Peyer's patch (tissue), 4 donors: ENCODE measurements around the gene NEURL1B. TPM values are rescaled to one million over a fixed set of nuclear protein-coding genes. Genes with fewer than 3 reads are reported as not detected.
A peak's percentile ranks its signal among the peaks of the same experiment; 100 is the strongest.

Source experiments
- DNase-seq, 3 donors: peaks; one replicate each; pipeline ENCODE4 v3.0.0-alpha.2; 2017 to 2019
- H3K27ac ChIP-seq, 4 donors: fragments of 200-600 bp; sonication (generic); one replicate each; pipeline ENCODE4 v1.5.1; 2016 to 2019
- H3K27me3 ChIP-seq, 2 donors: fragments of 200-600 bp; sonication (generic); one replicate each; pipeline ENCODE4 v1.5.1; 2019
- H3K36me3 ChIP-seq, 3 donors: fragments of 200-600 bp; sonication (generic); one replicate each; pipeline ENCODE4 v1.5.1; 2016 to 2019
- H3K4me1 ChIP-seq, 4 donors: fragments of 200-600 bp; sonication (generic); one replicate each; pipeline ENCODE4 v1.5.1; 2016 to 2019
- H3K4me3 ChIP-seq, 4 donors: fragments of 200-600 bp; sonication (generic); 1 replicate in 3 of 4; 2 replicates in 1 of 4; pipeline ENCODE4 v1.5.1; 2016 to 2019; ENCODE audit warnings: mild to moderate bottlenecking in 1 of 4
- H3K9me3 ChIP-seq, 4 donors: fragments of 200-600 bp; sonication (generic); one replicate each; pipeline ENCODE4 v1.5.1; 2016 to 2019; ENCODE audit warnings: mild to moderate bottlenecking in 1 of 4
- POLR2A ChIP-seq, 2 donors: fragments of 450-650 bp; IDR thresholded peaks; one replicate each; pipeline ENCODE4 v1.5.1; 2017; ENCODE audit warnings: antibody characterized with exemption in 2 of 2, mild to moderate bottlenecking in 2 of 2, moderate library complexity in 2 of 2
- total RNA-seq, 4 donors: library from RNA; depleted of rRNA; stranded (reverse); fragments of >200 nt; gene quantifications; one replicate each; pipeline ENCODE4 v1.1.0, GENCODE V29; 2016
- TF ChIP-seq, protein P1 (sequence below), 6 experiments: fragments of 450-650 bp in 4 of 6; fragments of 200-600 bp in 2 of 6; sonication (generic) in 1 of 6; IDR thresholded peaks; one replicate each; pipeline ENCODE4 v1.5.1; 2017 to 2019; ENCODE audit warnings: antibody characterized with exemption in 6 of 6, mild to moderate bottlenecking in 3 of 6, moderate library complexity in 1 of 6

Gene NEURL1B
- total RNA-seq, 4 donors from 2014 or later, result 38.8 to 97.2 (median 81.0) TPM

DNA sequence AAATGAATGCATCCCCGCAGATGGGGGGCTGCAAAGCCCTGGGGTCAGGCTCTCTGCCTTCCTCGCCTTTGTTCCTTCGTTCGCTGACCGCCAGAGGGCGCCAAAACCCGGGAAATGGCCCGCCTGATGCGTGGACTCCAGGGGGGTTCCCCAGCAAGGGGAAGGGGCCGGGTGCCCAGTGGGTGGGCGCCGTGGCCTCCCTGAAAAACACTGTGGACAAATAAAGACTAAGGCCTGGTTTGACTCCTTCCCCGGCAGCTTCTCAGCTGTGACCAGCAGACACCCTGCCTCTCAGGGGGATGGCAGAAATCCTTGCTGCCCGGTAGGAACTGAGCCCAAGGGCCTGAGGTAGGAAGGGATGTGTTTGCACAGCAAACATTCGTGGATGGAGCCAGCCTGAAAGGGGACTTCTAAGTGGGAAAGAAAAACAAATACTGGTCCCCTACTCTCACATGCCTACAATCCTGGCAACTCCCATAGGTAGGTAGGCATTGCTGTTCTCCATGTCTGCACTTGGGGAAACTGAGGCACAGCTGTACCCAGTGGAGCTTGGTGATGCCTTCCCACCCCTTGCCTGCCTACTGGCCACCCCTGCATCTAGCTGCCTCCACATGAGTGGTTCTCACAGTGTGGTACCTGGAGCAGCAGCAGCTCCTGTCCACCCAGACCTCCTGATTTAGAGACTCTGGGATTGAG lies 72.2 kb downstream of the NEURL1B start:
- Histone ChIP-seq H3K36me3 (no peaks in the 10 kb centered on the region), H3K4me3 (no peak overlapping the region), H3K4me1 (peaks cover 0 to 18% (median 1%) of the 10 kb centered on the region in 4 donors), H3K9me3 (no peaks in the 10 kb centered on the region), H3K27me3 (no peaks in the 10 kb centered on the region), H3K27ac (no peak overlapping the region)
- TF ChIP-seq POLR2A (IDR thresholded peaks at IDR 0.05), result no peak
- TF ChIP-seq, protein P1, sequence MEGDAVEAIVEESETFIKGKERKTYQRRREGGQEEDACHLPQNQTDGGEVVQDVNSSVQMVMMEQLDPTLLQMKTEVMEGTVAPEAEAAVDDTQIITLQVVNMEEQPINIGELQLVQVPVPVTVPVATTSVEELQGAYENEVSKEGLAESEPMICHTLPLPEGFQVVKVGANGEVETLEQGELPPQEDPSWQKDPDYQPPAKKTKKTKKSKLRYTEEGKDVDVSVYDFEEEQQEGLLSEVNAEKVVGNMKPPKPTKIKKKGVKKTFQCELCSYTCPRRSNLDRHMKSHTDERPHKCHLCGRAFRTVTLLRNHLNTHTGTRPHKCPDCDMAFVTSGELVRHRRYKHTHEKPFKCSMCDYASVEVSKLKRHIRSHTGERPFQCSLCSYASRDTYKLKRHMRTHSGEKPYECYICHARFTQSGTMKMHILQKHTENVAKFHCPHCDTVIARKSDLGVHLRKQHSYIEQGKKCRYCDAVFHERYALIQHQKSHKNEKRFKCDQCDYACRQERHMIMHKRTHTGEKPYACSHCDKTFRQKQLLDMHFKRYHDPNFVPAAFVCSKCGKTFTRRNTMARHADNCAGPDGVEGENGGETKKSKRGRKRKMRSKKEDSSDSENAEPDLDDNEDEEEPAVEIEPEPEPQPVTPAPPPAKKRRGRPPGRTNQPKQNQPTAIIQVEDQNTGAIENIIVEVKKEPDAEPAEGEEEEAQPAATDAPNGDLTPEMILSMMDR (IDR thresholded peaks at IDR 0.05), result peak; percentile 56 to 93 (median 80)
- peak; percentile 54 to 81 (median 79) for DNase-seq

DNA sequence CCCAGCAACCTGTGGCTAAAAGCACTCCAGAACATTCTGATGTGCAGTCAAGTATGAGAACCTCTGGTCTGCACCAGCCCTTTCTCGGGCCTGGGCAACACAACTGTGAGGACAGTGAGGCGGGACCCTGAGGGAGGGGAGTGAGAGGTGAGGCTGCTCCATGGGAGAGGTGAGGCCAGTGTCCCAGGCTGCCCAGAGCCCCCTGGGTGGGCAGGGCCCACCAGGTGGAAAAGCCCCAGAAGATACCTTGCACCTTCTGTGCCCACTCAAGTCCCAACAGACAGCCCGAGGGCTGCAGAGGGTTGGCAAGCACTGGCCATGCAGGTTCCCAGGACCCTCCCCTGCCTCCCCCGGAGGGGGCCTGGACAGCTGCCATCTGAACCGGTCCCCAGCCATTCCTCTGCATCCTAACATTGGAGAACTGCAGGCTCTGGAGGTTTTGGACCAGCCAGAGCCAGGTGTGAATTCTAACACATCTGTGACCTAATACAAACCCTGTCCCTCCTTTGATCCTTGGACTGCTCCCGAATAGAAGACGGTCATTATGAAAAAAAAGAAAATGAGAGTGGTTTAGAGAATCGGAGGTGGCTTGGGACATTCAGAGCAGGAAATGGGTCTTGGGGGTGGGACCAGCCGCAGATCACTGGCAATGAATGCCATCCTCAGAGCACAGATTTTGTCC lies 72.9 kb downstream of the NEURL1B start:
- no peaks in the 10 kb centered on the region for H3K36me3 ChIP-seq
- H3K27me3 ChIP-seq, result no peaks in the 10 kb centered on the region
- DNase-seq, result peak in 1 of 3 donors; percentile 44
- H3K4me3 ChIP-seq, result no peak overlapping the region
- TF ChIP-seq, protein P1 (IDR thresholded peaks at IDR 0.05), result no peak
- no peak for TF ChIP-seq POLR2A (IDR thresholded peaks at IDR 0.05)
- H3K4me1 ChIP-seq, result peaks cover 0 to 18% (median 1%) of the 10 kb centered on the region in 4 donors
- H3K9me3 ChIP-seq, result no peaks in the 10 kb centered on the region
- peak overlapping the region in 1 of 4 donors; percentile 26 for H3K27ac ChIP-seq

DNA sequence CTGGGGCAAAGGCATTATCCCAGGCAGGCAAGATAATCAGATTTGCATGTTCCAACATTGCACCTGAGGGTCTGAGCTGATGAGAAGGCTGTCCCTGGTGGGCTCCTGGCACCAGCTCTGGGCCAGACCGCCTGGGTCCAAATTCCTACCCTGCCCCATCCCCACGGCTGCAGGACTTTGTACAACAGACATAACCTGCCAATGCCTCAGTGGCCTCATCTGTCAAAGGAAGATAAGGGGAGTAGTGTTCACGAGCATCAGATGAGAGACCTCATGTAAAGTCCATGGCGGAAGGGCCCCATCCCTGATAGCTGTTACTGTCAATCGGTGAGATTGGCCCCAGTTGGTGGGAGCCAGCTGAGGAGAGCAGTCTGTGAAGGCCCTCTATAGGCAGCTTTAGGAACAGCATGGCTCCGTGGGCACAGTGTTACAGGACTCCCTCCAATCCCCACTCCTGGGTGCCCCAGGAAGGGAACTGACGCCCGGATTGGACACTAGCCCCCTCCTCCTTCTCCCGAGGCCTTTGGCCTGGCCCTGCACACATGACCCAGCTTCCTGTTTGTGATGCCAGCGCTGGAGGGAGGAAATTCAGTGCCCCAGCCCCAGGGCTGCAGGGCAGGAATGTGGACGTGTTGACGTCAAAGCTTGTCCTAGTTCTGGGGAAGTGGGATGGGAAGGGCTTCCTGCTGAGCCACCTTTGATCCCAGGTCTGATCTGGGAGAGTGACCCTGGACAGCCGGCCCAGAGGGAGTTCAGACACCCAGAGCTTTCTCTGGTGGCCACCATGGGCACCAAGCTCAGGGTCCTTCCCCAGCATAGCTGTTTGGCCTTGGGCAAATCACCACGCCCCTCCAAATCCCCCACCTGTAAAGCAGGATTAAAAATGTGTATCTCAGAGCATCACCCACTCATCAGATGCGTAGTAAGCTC lies 73.7 kb downstream of the NEURL1B start:
- TF ChIP-seq POLR2A (IDR thresholded peaks at IDR 0.05), result no peak
- TF ChIP-seq, protein P1 (IDR thresholded peaks at IDR 0.05), result peak; percentile 74 to 82 (median 74)
- peak overlapping the region; percentile 26 to 40 (median 34) for H3K27ac ChIP-seq
- peaks cover 0 to 18% (median 1%) of the 10 kb centered on the region in 4 donors for H3K4me1 ChIP-seq
- no peak overlapping the region for H3K4me3 ChIP-seq
- no peaks in the 10 kb centered on the region for H3K36me3 ChIP-seq
- H3K9me3 ChIP-seq, result no peaks in the 10 kb centered on the region
- H3K27me3 ChIP-seq, result no peaks in the 10 kb centered on the region
- DNase-seq, result peak; percentile 73 to 90 (median 75)

DNA sequence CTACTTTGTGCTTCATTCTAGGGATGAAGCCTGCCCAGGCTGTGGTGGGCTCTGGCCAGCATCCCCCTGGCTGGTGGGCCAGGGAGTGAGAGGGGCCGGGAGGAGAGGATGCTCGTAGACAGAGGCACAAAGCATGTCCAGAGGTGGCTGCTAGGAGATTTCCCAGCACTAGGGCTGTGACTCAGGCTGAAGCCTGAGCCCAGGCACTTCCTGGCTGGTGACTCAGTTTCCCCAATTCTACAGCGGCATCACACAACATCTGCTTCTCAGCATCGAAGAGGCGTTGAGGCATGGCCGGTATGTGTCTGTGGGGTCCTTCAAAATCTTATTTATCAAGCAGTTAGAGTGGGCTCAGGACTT lies 74.3 kb downstream of the NEURL1B start:
- H3K4me3 ChIP-seq, result no peak overlapping the region
- peak overlapping the region in 3 of 4 donors; percentile 12 to 40 (median 39) for H3K27ac ChIP-seq
- H3K27me3 ChIP-seq, result no peaks in the 10 kb centered on the region
- H3K9me3 ChIP-seq, result no peaks in the 10 kb centered on the region
- no peaks in the 10 kb centered on the region for H3K36me3 ChIP-seq
- DNase-seq, result no peak
- H3K4me1 ChIP-seq, result peaks cover 0 to 18% (median 1%) of the 10 kb centered on the region in 4 donors
- TF ChIP-seq, protein P1 (IDR thresholded peaks at IDR 0.05), result no peak
- TF ChIP-seq POLR2A (IDR thresholded peaks at IDR 0.05), result no peak

DNA sequence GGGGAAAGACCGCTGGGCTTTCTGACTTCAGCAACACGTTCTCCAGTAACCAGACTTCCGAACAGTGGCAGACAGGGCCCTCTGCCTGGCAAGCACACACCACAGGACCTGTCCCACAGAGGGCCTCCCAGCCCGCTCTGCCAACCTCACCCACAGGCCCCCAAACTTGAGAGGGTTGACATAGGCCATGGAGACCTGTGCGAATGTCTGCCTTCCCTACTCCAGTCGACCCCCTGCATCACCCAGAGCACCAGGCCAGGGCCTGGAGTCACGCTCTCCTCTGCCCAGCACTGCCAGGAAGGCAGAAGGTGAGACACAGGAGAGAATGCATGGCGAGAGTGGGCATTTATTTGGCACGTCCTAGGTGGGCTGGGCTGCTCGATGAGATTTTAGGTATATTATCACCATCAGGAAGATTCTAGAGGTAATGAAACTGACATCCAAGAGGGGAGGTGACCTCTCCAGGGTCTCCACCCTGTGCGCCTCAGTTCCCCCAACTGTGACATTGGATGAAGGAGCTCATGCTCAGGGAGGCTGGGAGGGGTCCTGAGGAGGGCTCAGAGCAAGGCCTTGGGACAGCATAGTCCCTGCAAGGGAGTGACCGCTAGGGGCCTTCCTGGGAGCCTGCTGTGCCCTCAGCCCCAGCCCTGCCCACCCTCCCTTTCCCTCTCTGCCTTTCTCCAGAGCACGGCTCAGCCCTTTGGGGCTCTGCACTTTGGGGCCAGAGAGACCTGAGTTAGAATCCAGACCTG lies 75.0 kb downstream of the NEURL1B start:
- no peaks in the 10 kb centered on the region for H3K9me3 ChIP-seq
- no peak for DNase-seq
- peak overlapping the region in 2 of 4 donors; percentile 12 to 39 for H3K27ac ChIP-seq
- TF ChIP-seq, protein P1 (IDR thresholded peaks at IDR 0.05), result no peak
- no peak for TF ChIP-seq POLR2A (IDR thresholded peaks at IDR 0.05)
- no peaks in the 10 kb centered on the region for H3K27me3 ChIP-seq
- peaks cover 0 to 18% (median 1%) of the 10 kb centered on the region in 4 donors for H3K4me1 ChIP-seq
- no peak overlapping the region for H3K4me3 ChIP-seq
- H3K36me3 ChIP-seq, result no peaks in the 10 kb centered on the region
